ENCODE data around the gene COL4A2.

The COL4A2 gene

GRCh38 chr13:110323172-110323891 is 16.2 kb downstream of the COL4A2 start:
- Histone ChIP-seq H3K4me3 (ENCODE audit: insufficient read length, low read depth) (no peak overlapping the region), H3K4me1 (ENCODE audit: insufficient read depth, insufficient read length) (peaks cover 2% of the 10 kb centered on the region), H3K27me3 (ENCODE audit: insufficient read depth, insufficient read length) (no peaks in the 10 kb centered on the region), H3K9ac (ENCODE audit: insufficient read length, low read depth) (no peak overlapping the region), H3K9me3 (ENCODE audit: insufficient read depth, low read length) (no peaks in the 10 kb centered on the region), H3K36me3 (ENCODE audit: insufficient read depth, insufficient read length, low read length) (peaks cover 15% of the 10 kb centered on the region)
- no peak for TF ChIP-seq YY1 (IDR thresholded peaks at IDR 0.05; ENCODE audit: insufficient read depth, insufficient read length)
- TF ChIP-seq ZNF274 (IDR thresholded peaks at IDR 0.05; ENCODE audit: low read depth, low read length) = no peak
- no peak for TF ChIP-seq SUZ12 (IDR thresholded peaks at IDR 0.05; ENCODE audit: extremely low read depth, insufficient read depth, insufficient read length)
- no peak for DNase-seq (ENCODE audit: low read depth, low spot score)

GRCh38 chr13:110324026-110324749 is 17.1 kb downstream of the COL4A2 start:
- TF ChIP-seq SUZ12 (IDR thresholded peaks at IDR 0.05; ENCODE audit: extremely low read depth, insufficient read depth, insufficient read length) (no peak), ZNF274 (IDR thresholded peaks at IDR 0.05; ENCODE audit: low read depth, low read length) (no peak), YY1 (IDR thresholded peaks at IDR 0.05; ENCODE audit: insufficient read depth, insufficient read length) (no peak)
- peaks cover 2% of the 10 kb centered on the region for H3K4me1 ChIP-seq (ENCODE audit: insufficient read depth, insufficient read length)
- DNase-seq (ENCODE audit: low read depth, low spot score) = no peak

GRCh38 chr13:110326263-110326904 is 19.3 kb downstream of the COL4A2 start:
- H3K27me3 ChIP-seq (ENCODE audit: insufficient read depth, insufficient read length) = no peaks in the 10 kb centered on the region

More at GRCh38 chr13:110324026-110324749, 17.1 kb downstream of the COL4A2 start:
- no peak overlapping the region for H3K4me3 ChIP-seq (ENCODE audit: insufficient read length, low read depth)
- peaks cover 21% of the 10 kb centered on the region for H3K36me3 ChIP-seq (ENCODE audit: insufficient read depth, insufficient read length, low read length)
- H3K27me3 ChIP-seq (ENCODE audit: insufficient read depth, insufficient read length) = no peaks in the 10 kb centered on the region
- no peaks in the 10 kb centered on the region for H3K9me3 ChIP-seq (ENCODE audit: insufficient read depth, low read length)
- no peak overlapping the region for H3K9ac ChIP-seq (ENCODE audit: insufficient read length, low read depth)

DNA sequence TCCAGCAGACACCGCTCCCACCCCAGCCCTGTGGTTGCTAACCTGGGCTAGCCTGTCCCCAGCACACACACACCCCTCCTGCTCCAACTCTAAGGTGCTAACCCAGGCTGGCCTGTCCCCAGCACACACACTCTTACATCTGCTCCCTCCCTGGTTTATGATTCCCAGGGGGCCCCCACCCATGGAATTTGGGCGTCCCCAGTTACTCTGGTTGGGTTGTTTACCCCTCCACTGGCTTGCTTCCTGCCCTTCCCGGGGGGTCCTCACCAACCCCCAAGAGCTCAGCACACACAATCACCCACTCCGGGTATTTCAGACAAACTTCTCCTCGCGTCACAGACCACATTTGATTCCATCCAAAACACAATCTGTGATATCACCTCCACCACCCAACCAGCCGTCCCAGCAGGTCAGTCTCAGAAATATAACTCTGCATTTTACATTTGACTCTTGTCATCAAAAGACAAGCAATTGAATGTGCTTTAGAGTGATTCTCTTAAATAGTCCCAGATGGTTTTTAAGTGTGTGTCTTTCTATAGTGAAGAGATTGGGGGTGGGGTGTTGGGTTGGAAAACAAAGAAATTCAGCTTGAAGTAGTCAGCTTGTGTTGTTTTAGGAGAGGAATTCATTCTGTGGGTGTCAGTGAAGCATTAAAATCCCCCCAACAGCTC is 20.1 kb downstream of the COL4A2 start:
- H3K36me3 ChIP-seq (ENCODE audit: insufficient read depth, insufficient read length, low read length) = peaks cover 35% of the 10 kb centered on the region
- H3K4me1 ChIP-seq (ENCODE audit: insufficient read depth, insufficient read length) = peaks cover 2% of the 10 kb centered on the region
- no peaks in the 10 kb centered on the region for H3K9me3 ChIP-seq (ENCODE audit: insufficient read depth, low read length)
- H3K9ac ChIP-seq (ENCODE audit: insufficient read length, low read depth) = no peak overlapping the region
- no peak for TF ChIP-seq YY1 (IDR thresholded peaks at IDR 0.05; ENCODE audit: insufficient read depth, insufficient read length)
- no peak for TF ChIP-seq SUZ12 (IDR thresholded peaks at IDR 0.05; ENCODE audit: extremely low read depth, insufficient read depth, insufficient read length)
- no peak for TF ChIP-seq ZNF274 (IDR thresholded peaks at IDR 0.05; ENCODE audit: low read depth, low read length)
- H3K27me3 ChIP-seq (ENCODE audit: insufficient read depth, insufficient read length) = no peaks in the 10 kb centered on the region
- no peak overlapping the region for H3K4me3 ChIP-seq (ENCODE audit: insufficient read length, low read depth)
- DNase-seq (ENCODE audit: low read depth, low spot score) = peak; percentile 65

More at GRCh38 chr13:110326263-110326904, 19.3 kb downstream of the COL4A2 start:
- Histone ChIP-seq H3K4me1 (ENCODE audit: insufficient read depth, insufficient read length) (peaks cover 2% of the 10 kb centered on the region), H3K4me3 (ENCODE audit: insufficient read length, low read depth) (no peak overlapping the region), H3K9me3 (ENCODE audit: insufficient read depth, low read length) (no peaks in the 10 kb centered on the region), H3K36me3 (ENCODE audit: insufficient read depth, insufficient read length, low read length) (peaks cover 35% of the 10 kb centered on the region), H3K9ac (ENCODE audit: insufficient read length, low read depth) (no peak overlapping the region)
- no peak for DNase-seq (ENCODE audit: low read depth, low spot score)
- TF ChIP-seq SUZ12 (IDR thresholded peaks at IDR 0.05; ENCODE audit: extremely low read depth, insufficient read depth, insufficient read length) (no peak), ZNF274 (IDR thresholded peaks at IDR 0.05; ENCODE audit: low read depth, low read length) (no peak), YY1 (IDR thresholded peaks at IDR 0.05; ENCODE audit: insufficient read depth, insufficient read length) (no peak)

DNA sequence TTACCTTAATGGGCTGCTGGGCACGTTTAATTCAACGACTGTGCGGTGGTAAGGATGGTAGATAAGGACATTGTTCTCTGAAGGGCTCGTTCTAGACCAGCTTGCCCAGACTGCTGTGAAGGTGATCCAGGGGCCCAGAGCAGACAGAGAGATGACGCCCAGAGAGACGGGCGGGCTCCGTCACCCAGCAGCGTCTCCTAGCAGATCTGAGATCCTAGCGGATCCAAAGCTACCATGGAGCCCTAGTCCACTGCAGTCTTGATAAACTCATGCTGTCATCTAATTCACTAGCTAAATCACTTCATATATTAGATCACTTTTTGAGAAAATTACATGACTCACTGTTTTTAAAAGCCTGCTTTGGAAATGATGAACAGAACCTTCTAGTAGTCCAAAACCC is 21.5 kb downstream of the COL4A2 start:
- TF ChIP-seq SUZ12 (IDR thresholded peaks at IDR 0.05; ENCODE audit: extremely low read depth, insufficient read depth, insufficient read length) = no peak
- TF ChIP-seq YY1 (IDR thresholded peaks at IDR 0.05; ENCODE audit: insufficient read depth, insufficient read length) = no peak
- no peak for TF ChIP-seq ZNF274 (IDR thresholded peaks at IDR 0.05; ENCODE audit: low read depth, low read length)
- H3K27me3 ChIP-seq (ENCODE audit: insufficient read depth, insufficient read length) = no peaks in the 10 kb centered on the region
- H3K4me3 ChIP-seq (ENCODE audit: insufficient read length, low read depth) = no peak overlapping the region
- no peak overlapping the region for H3K9ac ChIP-seq (ENCODE audit: insufficient read length, low read depth)
- H3K9me3 ChIP-seq (ENCODE audit: insufficient read depth, low read length) = no peaks in the 10 kb centered on the region
- H3K4me1 ChIP-seq (ENCODE audit: insufficient read depth, insufficient read length) = peaks cover 2% of the 10 kb centered on the region
- DNase-seq (ENCODE audit: low read depth, low spot score) = no peak
- peaks cover 35% of the 10 kb centered on the region for H3K36me3 ChIP-seq (ENCODE audit: insufficient read depth, insufficient read length, low read length)

DNA sequence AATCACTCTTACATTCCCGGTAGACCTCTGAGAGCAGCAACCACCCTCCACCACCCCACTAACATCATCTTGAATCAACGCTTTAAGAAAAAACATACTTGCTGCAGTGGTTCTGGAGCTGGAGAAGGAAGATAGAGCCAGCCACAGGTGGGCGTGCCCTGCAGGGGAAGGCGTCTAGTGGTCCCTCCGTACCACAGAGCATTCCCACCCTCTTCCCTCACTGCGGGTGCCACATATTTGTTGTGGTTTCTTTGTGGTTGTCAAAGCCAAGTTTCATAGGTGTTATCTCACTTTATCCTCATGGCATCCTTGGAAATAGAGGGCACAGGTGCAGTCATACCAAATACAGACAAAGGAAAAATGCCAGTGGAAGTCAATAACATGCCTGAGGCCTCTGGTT is 22.2 kb downstream of the COL4A2 start:
- Histone ChIP-seq H3K9ac (ENCODE audit: insufficient read length, low read depth) (no peak overlapping the region), H3K4me1 (ENCODE audit: insufficient read depth, insufficient read length) (peaks cover 2% of the 10 kb centered on the region), H3K4me3 (ENCODE audit: insufficient read length, low read depth) (no peak overlapping the region), H3K9me3 (ENCODE audit: insufficient read depth, low read length) (no peaks in the 10 kb centered on the region), H3K27me3 (ENCODE audit: insufficient read depth, insufficient read length) (no peaks in the 10 kb centered on the region), H3K36me3 (ENCODE audit: insufficient read depth, insufficient read length, low read length) (peaks cover 36% of the 10 kb centered on the region)
- DNase-seq (ENCODE audit: low read depth, low spot score) = no peak
- TF ChIP-seq YY1 (IDR thresholded peaks at IDR 0.05; ENCODE audit: insufficient read depth, insufficient read length) (no peak), SUZ12 (IDR thresholded peaks at IDR 0.05; ENCODE audit: extremely low read depth, insufficient read depth, insufficient read length) (no peak)
